Hepatocyte (in vitro differentiated cells): ENCODE results near the gene DCLK2.

Experiments
- CTCF ChIP-seq: fragments of 200-600 bp; sonication (generic); IDR thresholded peaks from 2 replicates; pipeline ENCODE4 v1.5.1; 2016; ENCODE audit warnings: antibody characterized with exemption, mild to moderate bottlenecking; ENCODE audit not compliant: poor library complexity
- EZH2 ChIP-seq: fragments of 200-600 bp; sonication (generic); IDR thresholded peaks from 2 replicates; pipeline ENCODE4 v1.6.1; 2016; ENCODE audit warnings: antibody characterized with exemption, mild to moderate bottlenecking, borderline replicate concordance

GRCh38 chr4:150256841-150257730 lies 178.8 kb downstream of the DCLK2 start:
- TF ChIP-seq CTCF (peak; percentile 4), EZH2 (no peak)
